Endothelial cell of umbilical vein (primary cell): ENCODE results near the gene PTPN2. TPM values are rescaled to one million over a fixed set of nuclear protein-coding genes. Genes with fewer than 3 reads are reported as not detected.

Source experiments
- BruUV-seq: library from RNA; stranded (reverse); fragments of 400-500 nt; replicated peaks from 2 replicates; lab custom pipeline; 2021; lab: Mats Ljungman, UMichigan
- CTCF ChIA-PET: fragments of 300-600, 350-600 bp; sonication (Branson Sonifier 250); formaldehyde crosslinking; loops from one replicate; lab custom pipeline; 2021; ENCODE audit warnings: antibody characterized with exemption, inconsistent platforms; lab: Charles Lee
- POLR2A ChIA-PET: fragments of 300-600, 350-600 bp; sonication (Branson Sonifier 250); formaldehyde crosslinking; loops from one replicate; lab custom pipeline; 2021; ENCODE audit warnings: antibody characterized with exemption, inconsistent platforms; lab: Charles Lee
- DNase-seq: peaks from one replicate; pipeline ENCODE4 v3.0.0-alpha.2; 2011; ENCODE audit warnings: low read depth, low spot score
- FAIRE-seq: peaks from 2 replicates; lab custom pipeline; 2011; peaks lifted over from hg19 to GRCh38; lab: Jason Lieb, UNC
- H2AFZ ChIP-seq: 2 replicates; pipeline ENCODE4 v1.6.0; 2012; ENCODE audit warnings: low read depth, low read length, control low read depth, inconsistent platforms
- H3K27ac ChIP-seq: 2 replicates; pipeline ENCODE4 v1.5.1; 2011; ENCODE audit warnings: low read depth, mild to moderate bottlenecking, control low read depth, low read length, moderate library complexity; ENCODE audit not compliant: insufficient read depth
- H3K27me3 ChIP-seq, 2 experiments: 2 replicates each; pipeline versions ENCODE4 v1.6.0 to v1.6.1; 2011; ENCODE audit warnings: low read length in 2 of 2, mixed read lengths in 1 of 2; ENCODE audit not compliant: control insufficient read depth in 2 of 2, insufficient read depth in 2 of 2
- H3K36me3 ChIP-seq, 2 experiments: 2 replicates in 1 of 2; 3 replicates in 1 of 2; pipeline ENCODE4 v1.5.1; 2011; ENCODE audit warnings: low read length in 2 of 2, mild to moderate bottlenecking in 1 of 2, moderate library complexity in 1 of 2; ENCODE audit not compliant: control insufficient read depth in 2 of 2, insufficient read depth in 2 of 2; ENCODE audit errors: extremely low read depth in 1 of 2
- H3K4me1 ChIP-seq: 3 replicates; pipeline ENCODE4 v1.5.1; 2011; ENCODE audit warnings: mild to moderate bottlenecking, low read length; ENCODE audit not compliant: control insufficient read depth, insufficient read depth; ENCODE audit errors: extremely low read depth
- H3K4me2 ChIP-seq: 2 replicates; pipeline ENCODE4 v1.6.1; 2011; ENCODE audit warnings: low read length, control low read depth, mixed read lengths; ENCODE audit not compliant: insufficient read depth
- H3K4me3 ChIP-seq, 3 experiments: fragments of 200-600 bp in 1 of 3; sonication (generic), shearing (Covaris generic) in 1 of 3; replicated peaks in 1 of 3; 2 replicates each; pipeline ENCODE4 v1.5.1; 2011 to 2016; ENCODE audit warnings: control low read depth in 3 of 3, low read length in 3 of 3, mild to moderate bottlenecking in 2 of 3, inconsistent platforms in 1 of 3, low read depth in 1 of 3, moderate library complexity in 1 of 3; ENCODE audit not compliant: insufficient read depth in 1 of 3
- H3K79me2 ChIP-seq: 2 replicates; pipeline ENCODE4 v1.6.0; 2012; ENCODE audit warnings: low read length, inconsistent platforms; ENCODE audit not compliant: control insufficient read depth, insufficient read depth
- H3K9ac ChIP-seq: replicated peaks from 2 replicates; pipeline ENCODE3; 2011; ENCODE audit warnings: low read length, control low read depth; ENCODE audit not compliant: insufficient read depth; ENCODE audit errors: extremely low read depth
- H3K9me1 ChIP-seq: replicated peaks from 3 replicates; pipeline ENCODE4 v1.6.0; 2011; ENCODE audit warnings: mild to moderate bottlenecking, low read length; ENCODE audit not compliant: control insufficient read depth, insufficient read depth; ENCODE audit errors: extremely low read depth
- H3K9me3 ChIP-seq: replicated peaks from 2 replicates; pipeline ENCODE4 v1.5.1; 2012; ENCODE audit warnings: low read length, inconsistent platforms; ENCODE audit not compliant: control insufficient read depth, insufficient read depth
- H4K20me1 ChIP-seq: replicated peaks from 2 replicates; pipeline ENCODE3; 2011; ENCODE audit warnings: mild to moderate bottlenecking, low read length; ENCODE audit not compliant: control insufficient read depth, insufficient read depth; ENCODE audit errors: extremely low read depth
- CTCF ChIP-seq, 2 donors: IDR thresholded peaks; 1 replicate in 1 of 2; 2 replicates in 1 of 2; pipeline ENCODE4 v1.5.1; 2011; ENCODE audit warnings: low read length in 2 of 2, mild to moderate bottlenecking in 2 of 2, moderate library complexity in 2 of 2, control low read depth in 1 of 2, inconsistent platforms in 1 of 2, low read depth in 1 of 2; ENCODE audit not compliant: insufficient read depth in 1 of 2; ENCODE audit errors: extremely low read depth in 1 of 2
- EZH2 ChIP-seq: IDR thresholded peaks from 2 replicates; pipeline ENCODE4 v1.6.1; 2012; ENCODE audit warnings: borderline replicate concordance, low read depth, mild to moderate bottlenecking, moderate library complexity, low read length, inconsistent platforms; ENCODE audit not compliant: severe bottlenecking
- FOS ChIP-seq: IDR thresholded peaks from 2 replicates; pipeline ENCODE4 v1.6.1; 2011; ENCODE audit warnings: mild to moderate bottlenecking, low read length, moderate library complexity, borderline replicate concordance; ENCODE audit not compliant: insufficient read depth
- GATA2 ChIP-seq: IDR thresholded peaks from 2 replicates; pipeline ENCODE4 v1.7.0; 2011; ENCODE audit warnings: low read depth, mild to moderate bottlenecking, moderate library complexity, mixed read lengths, low read length; ENCODE audit not compliant: insufficient read length, insufficient read depth
- JUN ChIP-seq: IDR thresholded peaks from 2 replicates; pipeline ENCODE4 v1.6.1; 2011; ENCODE audit warnings: borderline replicate concordance, low read depth; ENCODE audit not compliant: insufficient read length, insufficient read depth
- MAX ChIP-seq: IDR thresholded peaks from 2 replicates; pipeline ENCODE4 v1.6.1; 2011; ENCODE audit not compliant: insufficient read depth, insufficient read length
- MYC ChIP-seq: IDR thresholded peaks from one replicate; pipeline ENCODE4 v1.6.1; 2011; ENCODE audit warnings: mild to moderate bottlenecking, low read depth, low read length
- POLR2A ChIP-seq: IDR thresholded peaks from 2 replicates; pipeline ENCODE4 v1.6.1; 2012; ENCODE audit warnings: low read depth, mild to moderate bottlenecking, control low read depth, low read length
- POLR2AphosphoS5 ChIP-seq: IDR thresholded peaks from 2 replicates; pipeline ENCODE4 v1.6.1; 2012; ENCODE audit warnings: low read depth, mild to moderate bottlenecking, control low read depth, low read length, moderate library complexity; ENCODE audit not compliant: insufficient read depth
- dilution Hi-C: fragments of 300-500 bp; cut with MboI; formaldehyde crosslinking; loops from one replicate; pipeline ENCODE4 v1.15.0; 2019; ENCODE audit warnings: low sequenced_read_pairs; ENCODE audit not compliant: extremely low pct_ligation_motif_present
- intact Hi-C: fragments of 100-400 bp; cut with micrococcal nuclease; formaldehyde crosslinking; loops from one replicate; pipeline ENCODE4 v1.10.0; 2022
- polyA plus RNA-seq, 4 experiments: library from polyadenylated mRNA; depleted of rRNA in 3 of 4; stranded (reverse) in 3 of 4; unstranded in 1 of 4; fragments of >200 nt; gene quantifications; 2 replicates each; pipeline versions ENCODE4 v1.2.1 to v1.2.3, GENCODE V29; 2011 to 2012; ENCODE audit warnings: missing spikeins in 1 of 4
- total RNA-seq: library from RNA; stranded (reverse); gene quantifications from 2 replicates; pipeline ENCODE4 v1.2.3, GENCODE V29; 2021

PTPN2 gene
- total and polyA plus RNA-seq, 2 donors (not counting 3 experiments of a cell fraction or from before 2014, with no cell fraction given) = 8.2 to 20.9 TPM

- Histone ChIP-seq H3K27me3 (no peaks in the 10 kb centered on the region), H4K20me1 (no peaks in the 10 kb centered on the region), H3K79me2 (no peaks in the 10 kb centered on the region), H2AFZ (no peak overlapping the region), H3K27ac (no peak overlapping the region), H3K4me2 (no peak overlapping the region), H3K4me3 (no peak overlapping the region), H3K9me3 (no peaks in the 10 kb centered on the region), H3K9me1 (no peaks in the 10 kb centered on the region), H3K9ac (no peak overlapping the region), H3K4me1 (no peaks in the 10 kb centered on the region), H3K36me3 (no peaks in the 10 kb centered on the region)
- intact Hi-C loops (no loop called here), dilution Hi-C loops (no loop called here)
- POLR2A ChIA-PET = no interaction called here
- TF ChIP-seq MAX (no peak), GATA2 (no peak), POLR2A (no peak), JUN (no peak), FOS (no peak), POLR2AphosphoS5 (no peak), EZH2 (no peak), MYC (no peak), CTCF (IDR thresholded peaks at IDR 0.05; ENCODE audit: extremely low read depth in 1 of 2, insufficient read depth in 1 of 2, low read depth in 1 of 2, low read length in 2 of 2) (no peak)
- no peak for FAIRE-seq
- no TSS peak for BruUV-seq
- CTCF ChIA-PET = no interaction called here
- no peak for DNase-seq
These were observed 35.6 kb downstream of the PTPN2 start for GRCh38 chr18:12848405-12848804.
